ENCODE results near the gene FNDC3B.

The FNDC3B gene

GRCh38 chr3:172376402-172376801, 337.0 kb downstream of the FNDC3B start:
- H3K4me3 ChIP-seq (ENCODE audit: low read depth, low read length) = no peak overlapping the region

- no peak overlapping the region for H3K4me3 ChIP-seq (ENCODE audit: low read depth, low read length)
These were observed 337.5 kb downstream of the FNDC3B start for GRCh38 chr3:172376881-172377280.

GRCh38 chr3:172378439-172378838, 339.1 kb downstream of the FNDC3B start:
- no peak overlapping the region for H3K4me3 ChIP-seq (ENCODE audit: low read depth, low read length)

GRCh38 chr3:172379372-172379771, 340.0 kb downstream of the FNDC3B start:
- H3K4me3 ChIP-seq (ENCODE audit: low read depth, low read length) = no peak overlapping the region

- no peak overlapping the region for H3K4me3 ChIP-seq (ENCODE audit: low read depth, low read length)
These were observed 341.3 kb downstream of the FNDC3B start for GRCh38 chr3:172380632-172381031.

GRCh38 chr3:172383306-172383796, 344.0 kb downstream of the FNDC3B start:
- no peak overlapping the region for H3K4me3 ChIP-seq (ENCODE audit: low read depth, low read length)

GRCh38 chr3:172384836-172385235, 345.5 kb downstream of the FNDC3B start:
- no peak overlapping the region for H3K4me3 ChIP-seq (ENCODE audit: low read depth, low read length)

- H3K4me3 ChIP-seq (ENCODE audit: low read depth, low read length) = no peak overlapping the region
These were observed 348.4 kb downstream of the FNDC3B start for GRCh38 chr3:172387728-172388127.

GRCh38 chr3:172388412-172389078, 349.2 kb downstream of the FNDC3B start:
- H3K4me3 ChIP-seq (ENCODE audit: low read depth, low read length) = no peak overlapping the region

GRCh38 chr3:172390792-172391191, 351.4 kb downstream of the FNDC3B start:
- H3K4me3 ChIP-seq (ENCODE audit: low read depth, low read length) = no peak overlapping the region

- no peak overlapping the region for H3K4me3 ChIP-seq (ENCODE audit: low read depth, low read length)
These were observed 352.4 kb downstream of the FNDC3B start for GRCh38 chr3:172391592-172392302.

- H3K4me3 ChIP-seq (ENCODE audit: low read depth, low read length) = no peak overlapping the region
These were observed 355.3 kb downstream of the FNDC3B start for GRCh38 chr3:172394692-172395091.

GRCh38 chr3:172396400-172396799, 357.0 kb downstream of the FNDC3B start:
- H3K4me3 ChIP-seq (ENCODE audit: low read depth, low read length) = no peak overlapping the region

GRCh38 chr3:172397716-172398405, 358.5 kb downstream of the FNDC3B start:
- H3K4me3 ChIP-seq (ENCODE audit: low read depth, low read length) = no peak overlapping the region

- H3K4me3 ChIP-seq (ENCODE audit: low read depth, low read length) = no peak overlapping the region
These were observed 359.1 kb downstream of the FNDC3B start for GRCh38 chr3:172398484-172398883.

- no peak overlapping the region for H3K4me3 ChIP-seq (ENCODE audit: low read depth, low read length)
These were observed 362.7 kb downstream of the FNDC3B start for GRCh38 chr3:172402090-172402489.

GRCh38 chr3:172402892-172403643, 363.7 kb downstream of the FNDC3B start:
- H3K4me3 ChIP-seq (ENCODE audit: low read depth, low read length) = no peak overlapping the region

GRCh38 chr3:172404237-172404962, 365.0 kb downstream of the FNDC3B start:
- H3K4me3 ChIP-seq (ENCODE audit: low read depth, low read length) = no peak overlapping the region

GRCh38 chr3:172405914-172406313, 366.5 kb downstream of the FNDC3B start:
- H3K4me3 ChIP-seq (ENCODE audit: low read depth, low read length) = no peak overlapping the region

GRCh38 chr3:172407872-172408271, 368.5 kb downstream of the FNDC3B start:
- no peak overlapping the region for H3K4me3 ChIP-seq (ENCODE audit: low read depth, low read length)

Measured in iPS-11a (cell line).